HepG2 (cell line): ENCODE results near the gene MAP3K1. TPM values are rescaled to one million over a fixed set of nuclear protein-coding genes. Genes with fewer than 3 reads are reported as not detected.

Experiments used
- CC2D1A ChIP-seq: sonication (generic); formaldehyde crosslinking; IDR thresholded peaks from 2 replicates; pipeline ENCODE4 v1.8.1; 2023; ENCODE audit warnings: mild to moderate bottlenecking, missing genetic modification reagents
- EZH2 ChIP-seq: conservative IDR thresholded peaks from 2 replicates; pipeline ENCODE4 v1.6.1; 2012; ENCODE audit warnings: mild to moderate bottlenecking, low read depth, low read length, moderate library complexity
- JUN ChIP-seq: sonication (generic); formaldehyde crosslinking; IDR thresholded peaks from 2 replicates; pipeline ENCODE4 v1.4.0; 2020; ENCODE audit warnings: mild to moderate bottlenecking, missing genetic modification reagents
- YY1 ChIP-seq: IDR thresholded peaks from 2 replicates; pipeline ENCODE4 v1.6.1; 2011; ENCODE audit warnings: low read length, low read depth, moderate library complexity, mild to moderate bottlenecking; ENCODE audit not compliant: insufficient read depth, insufficient replicate concordance
- ZNF20 ChIP-seq: sonication (generic); formaldehyde crosslinking; IDR thresholded peaks from 2 replicates; pipeline ENCODE4 v1.4.0; 2020; ENCODE audit warnings: mild to moderate bottlenecking, moderate library complexity, missing genetic modification reagents
- ZNF274 ChIP-seq: sonication (generic); formaldehyde crosslinking; IDR thresholded peaks from 2 replicates; pipeline ENCODE4 v1.5.1; 2020; ENCODE audit warnings: mild to moderate bottlenecking, missing genetic modification reagents
- ZNF276 ChIP-seq: sonication (generic); formaldehyde crosslinking; IDR thresholded peaks from 2 replicates; pipeline ENCODE4 v1.4.0; 2020; ENCODE audit warnings: mild to moderate bottlenecking, low read depth, missing genetic modification reagents
- ZNF331 ChIP-seq: sonication (generic); formaldehyde crosslinking; IDR thresholded peaks from 2 replicates; pipeline ENCODE4 v1.4.0; 2020; ENCODE audit warnings: missing genetic modification reagents
- polyA plus RNA-seq, 8 experiments: library from polyadenylated mRNA; depleted of rRNA in 3 of 8; stranded (reverse) in 7 of 8; unstranded in 1 of 8; fragments of >200 nt; fragmentation: Illumina TruSeq in 4 of 8; extraction: Trizol in 4 of 8; gene quantifications; 2 replicates each; pipeline versions ENCODE4 v1.2.1 to v1.2.3, GENCODE V29; 2011 to 2016; ENCODE audit warnings: low read depth in 4 of 8, missing spikeins in 1 of 8, mixed read lengths in 1 of 8; ENCODE audit not compliant: insufficient read depth in 1 of 8
- total RNA-seq, 5 experiments: library from RNA; depleted of rRNA; stranded (reverse); fragments of >200 nt; fragmentation: Illumina TruSeq; extraction: Trizol; gene quantifications; 2 replicates each; pipeline ENCODE4 v1.2.3, GENCODE V29; 2016; ENCODE audit warnings: low read depth in 1 of 5
- TF ChIP-seq, protein P1 (sequence below): sonication (generic); formaldehyde crosslinking; IDR thresholded peaks from 2 replicates; pipeline ENCODE4 v1.4.0; 2020; ENCODE audit warnings: missing genetic modification reagents, borderline replicate concordance
- TF ChIP-seq, protein P2 (sequence below): sonication (generic); formaldehyde crosslinking; IDR thresholded peaks from 2 replicates; pipeline ENCODE4 v1.8.0; 2022; ENCODE audit warnings: missing genetic modification reagents, mild to moderate bottlenecking, inconsistent platforms, borderline replicate concordance

MAP3K1 gene
- total and polyA plus RNA-seq, 2 of the 13 experiments (the other 11 are each of a cell fraction or from before 2014, with no cell fraction given), result 16.4 to 30.3 TPM

DNA sequence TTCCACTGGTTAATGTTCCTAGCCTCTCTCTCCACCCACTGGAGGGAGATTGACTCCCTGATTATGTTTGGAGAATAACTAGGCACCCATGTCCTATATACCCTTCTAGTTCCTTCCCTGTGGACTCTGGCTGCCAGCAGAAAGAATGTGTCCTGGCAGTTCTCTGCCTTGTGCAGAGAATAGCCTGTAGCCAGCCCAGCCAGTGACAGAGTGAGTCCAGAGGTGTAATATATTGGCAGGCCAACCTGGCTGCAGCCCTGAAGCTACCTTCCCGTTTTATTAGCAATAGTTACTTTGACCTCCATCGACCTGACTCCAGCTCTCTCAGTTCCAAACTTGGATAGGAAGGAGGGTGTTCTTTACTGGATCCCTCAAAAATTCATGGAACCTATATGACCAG is 102.2 kb downstream of the MAP3K1 start (continued):
- TF ChIP-seq, protein P1, sequence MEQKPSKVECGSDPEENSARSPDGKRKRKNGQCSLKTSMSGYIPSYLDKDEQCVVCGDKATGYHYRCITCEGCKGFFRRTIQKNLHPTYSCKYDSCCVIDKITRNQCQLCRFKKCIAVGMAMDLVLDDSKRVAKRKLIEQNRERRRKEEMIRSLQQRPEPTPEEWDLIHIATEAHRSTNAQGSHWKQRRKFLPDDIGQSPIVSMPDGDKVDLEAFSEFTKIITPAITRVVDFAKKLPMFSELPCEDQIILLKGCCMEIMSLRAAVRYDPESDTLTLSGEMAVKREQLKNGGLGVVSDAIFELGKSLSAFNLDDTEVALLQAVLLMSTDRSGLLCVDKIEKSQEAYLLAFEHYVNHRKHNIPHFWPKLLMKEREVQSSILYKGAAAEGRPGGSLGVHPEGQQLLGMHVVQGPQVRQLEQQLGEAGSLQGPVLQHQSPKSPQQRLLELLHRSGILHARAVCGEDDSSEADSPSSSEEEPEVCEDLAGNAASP (CRISPR knock-in tag), result no peak
- no peak for TF ChIP-seq ZNF331
- TF ChIP-seq CC2D1A, result no peak
- TF ChIP-seq ZNF274, result no peak
- no peak for TF ChIP-seq EZH2
- no peak for TF ChIP-seq JUN (CRISPR knock-in tag)
- no peak for TF ChIP-seq ZNF276 (CRISPR knock-in tag)
- no peak for TF ChIP-seq YY1
- TF ChIP-seq, protein P2, sequence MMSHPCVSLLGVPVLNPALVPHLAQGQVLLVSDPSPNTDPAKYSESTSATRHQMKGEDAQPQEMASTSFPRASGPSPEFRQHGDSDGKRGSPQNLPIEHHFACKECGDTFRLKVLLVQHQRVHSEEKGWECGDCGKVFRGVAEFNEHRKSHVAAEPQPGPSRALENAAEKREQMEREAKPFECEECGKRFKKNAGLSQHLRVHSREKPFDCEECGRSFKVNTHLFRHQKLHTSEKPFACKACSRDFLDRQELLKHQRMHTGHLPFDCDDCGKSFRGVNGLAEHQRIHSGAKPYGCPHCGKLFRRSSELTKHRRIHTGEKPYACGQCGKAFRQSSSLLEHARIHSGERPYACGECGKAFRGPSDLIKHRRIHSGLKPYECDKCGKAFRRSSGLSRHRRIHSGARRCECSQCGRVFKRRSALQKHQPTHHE, result no peak
- TF ChIP-seq ZNF20 (CRISPR knock-in tag), result no peak
